HG02943 (cell line): ENCODE results near the gene CARMIL3.

Source experiments
- ATAC-seq: cut with Tn5 transposase; IDR thresholded peaks from one replicate; pipeline ENCODE4 v1.9.1; 2021; ENCODE audit warnings: mild to moderate bottlenecking, low read depth, moderate library complexity; ENCODE audit not compliant: unreplicated experiment

Gene CARMIL3

GRCh38 chr14:24110060-24110459, 58.3 kb downstream of the CARMIL3 start:
- no peak for ATAC-seq

- no peak for ATAC-seq
Observed at GRCh38 chr14:24110523-24110922, 58.7 kb downstream of the CARMIL3 start.

- ATAC-seq = no peak
Observed at GRCh38 chr14:24113379-24113800, 61.6 kb downstream of the CARMIL3 start.

- peak; percentile 16 for ATAC-seq
Observed at GRCh38 chr14:24113801-24114531, 62.2 kb downstream of the CARMIL3 start.

- peak; percentile 83 for ATAC-seq
Observed at GRCh38 chr14:24114532-24115421, 63.0 kb downstream of the CARMIL3 start, which contains the start of the genes DCAF11 and NRL. DCAF11 (plus strand) TSS chr14:24114777; CDS start chr14:24115595, 818 bp downstream. NRL (minus strand) TSS chr14:24114949; CDS start chr14:24082848, 32,101 bp downstream.

GRCh38 chr14:24115422-24116127, 63.8 kb downstream of the CARMIL3 start:
- no peak for ATAC-seq

- no peak for ATAC-seq
Observed at GRCh38 chr14:24116128-24116814, 64.5 kb downstream of the CARMIL3 start.

- no peak for ATAC-seq
Observed at GRCh38 chr14:24117179-24117578, 65.4 kb downstream of the CARMIL3 start.
